IPS DF 19.7 (cell line): ENCODE measurements around the gene MRPS18B.
"Not testable (repeated sequence)": the region's sequence is repeated elsewhere in the genome, so short reads cannot be mapped to it uniquely, and the experiment has no call there.

Experiments
- DNase-seq: peaks from one replicate; pipeline ENCODE4 v3.0.0-alpha.2; 2013; ENCODE audit warnings: low read depth, low spot score

The MRPS18B gene

GRCh38 chr6:30641048-30641447, 23.4 kb downstream of the MRPS18B start:
- DNase-seq = no peak

GRCh38 chr6:30643656-30644055, 26.0 kb downstream of the MRPS18B start:
- DNase-seq = no peak

GRCh38 chr6:30644769-30645168, 27.1 kb downstream of the MRPS18B start:
- DNase-seq = no peak

- DNase-seq = no peak
Observed at GRCh38 chr6:30645989-30646388, 28.3 kb downstream of the MRPS18B start.

DNA sequence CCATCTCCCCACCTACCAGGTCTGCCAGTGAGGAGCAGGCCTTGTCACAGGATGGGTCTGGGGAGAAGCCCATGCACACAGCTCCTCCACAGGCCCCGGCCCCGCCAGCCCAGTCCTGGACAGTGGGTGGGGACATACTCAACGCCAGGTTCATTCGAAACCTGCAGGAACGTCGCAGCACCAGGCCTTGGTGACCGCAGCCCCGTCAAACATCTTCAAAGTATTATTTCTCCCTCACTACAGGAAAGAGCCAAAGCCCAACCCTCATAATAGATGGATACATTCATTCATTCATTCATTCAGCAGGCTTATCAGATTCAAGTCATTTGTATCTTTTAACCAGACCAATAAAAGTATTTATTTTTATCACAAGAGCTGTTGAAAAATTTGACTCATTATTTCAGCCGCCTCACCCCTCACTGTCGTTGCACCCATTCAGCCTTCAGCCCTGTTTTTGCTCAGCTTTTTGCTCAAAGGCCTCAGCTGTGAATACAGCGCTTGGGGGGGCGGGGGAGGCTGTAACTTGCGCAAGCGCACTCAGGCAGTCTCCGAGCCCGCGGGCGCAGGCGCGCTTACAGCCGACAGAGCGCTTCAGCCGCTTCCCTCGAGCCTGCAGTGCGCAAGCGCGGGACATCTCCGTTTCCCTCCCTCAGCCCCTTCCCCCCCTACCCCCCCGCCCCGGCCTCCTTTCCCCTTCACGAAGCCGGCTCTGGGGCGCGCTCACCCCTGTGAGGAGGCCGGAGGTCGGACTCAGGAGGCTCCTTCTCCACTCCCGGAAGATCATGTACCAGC, 29.0 kb downstream of the MRPS18B start, which contains the start of gene C6orf136:
Gene C6orf136 (plus strand): TSS at position 684 of the 792 bp plus-strand sequence. CDS start 99 bp downstream, at position 783.
- peak; percentile 67 for DNase-seq

GRCh38 chr6:30647242-30648116, 29.8 kb downstream of the MRPS18B start:
- DNase-seq = no peak

- DNase-seq = no peak
Observed at GRCh38 chr6:30651143-30651542, 33.5 kb downstream of the MRPS18B start.

DNA sequence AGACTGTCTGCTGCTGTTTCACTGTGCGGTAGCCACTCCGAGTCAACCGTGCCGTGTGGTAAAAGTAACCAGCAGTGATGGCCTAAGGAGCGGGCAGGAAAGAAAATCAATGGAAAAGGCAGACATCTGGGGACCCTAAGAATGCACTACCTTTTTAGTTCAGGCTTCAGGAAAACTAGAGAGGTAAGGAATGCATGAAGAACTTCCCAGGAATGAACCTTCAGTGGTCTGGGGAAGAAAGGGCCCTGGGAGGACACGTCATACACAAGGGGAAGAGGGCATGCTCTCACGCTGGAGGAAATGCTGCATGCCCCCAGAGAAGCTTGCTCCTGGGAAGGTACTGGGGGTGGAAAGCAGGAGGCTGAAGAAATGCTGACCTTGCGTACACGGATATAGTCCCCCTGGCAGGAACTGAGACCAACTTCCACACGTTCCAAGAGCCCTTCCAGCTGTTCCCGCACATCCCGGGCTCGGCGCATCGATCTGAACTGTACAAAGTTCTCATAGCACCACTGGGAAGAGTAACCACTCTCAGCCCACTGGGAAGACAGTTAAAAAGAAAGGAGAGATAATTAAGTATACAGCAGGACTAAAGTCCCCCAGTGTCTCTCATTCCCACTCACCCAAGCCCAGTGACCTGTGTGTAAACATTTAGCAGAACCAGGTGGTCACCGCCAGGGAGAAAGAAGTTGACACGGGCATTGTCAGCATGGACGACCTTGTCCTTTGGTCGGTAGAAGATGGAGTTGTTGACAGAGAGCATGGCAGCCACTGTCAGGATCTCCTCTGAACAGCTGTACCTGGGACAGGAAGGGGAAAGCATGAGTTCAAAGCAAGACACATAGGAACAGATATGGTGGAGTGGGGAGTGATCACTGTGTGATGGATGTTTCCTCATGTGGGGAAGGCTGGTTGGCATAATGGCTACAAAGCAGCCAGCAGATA, 37.4 kb downstream of the MRPS18B start:
- no peak for DNase-seq

DNA sequence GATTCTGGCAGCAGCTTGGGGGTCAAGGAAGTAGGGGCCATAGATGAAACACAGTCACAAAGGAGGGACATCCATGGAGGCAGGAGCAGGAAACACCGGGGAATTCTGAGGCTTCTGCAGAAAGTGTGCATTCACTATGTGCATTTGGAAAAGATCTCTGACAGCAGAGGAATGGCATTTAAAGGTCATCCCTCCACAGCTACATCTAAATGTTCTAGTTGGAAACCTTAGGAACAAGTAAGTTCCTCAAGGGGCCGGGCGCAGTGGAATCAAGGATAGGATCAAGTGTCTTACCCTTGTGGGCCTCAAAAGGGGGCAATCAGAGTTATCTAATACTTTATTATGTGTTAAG, 38.1 kb downstream of the MRPS18B start:
- DNase-seq = no peak

GRCh38 chr6:30656513-30656912, 38.9 kb downstream of the MRPS18B start:
- DNase-seq = no peak

DNA sequence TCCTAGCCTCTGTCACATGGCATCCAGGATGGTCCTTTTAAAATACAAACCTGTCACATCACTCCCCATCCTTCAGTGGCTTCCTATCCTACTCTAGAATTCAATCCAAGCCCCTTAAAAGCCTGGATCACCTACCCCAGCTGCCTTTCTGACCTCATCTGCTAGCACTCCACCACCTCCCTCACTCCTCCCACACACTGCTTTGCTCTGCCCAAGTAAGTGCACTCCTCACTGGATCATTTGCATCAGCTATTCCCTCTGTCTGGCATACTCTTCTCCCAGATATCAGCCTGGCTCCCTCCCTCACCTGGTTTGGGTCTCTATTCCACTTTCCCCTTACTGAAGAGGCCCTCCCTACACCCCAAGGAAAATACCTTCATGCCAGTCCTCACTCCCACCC, 39.8 kb downstream of the MRPS18B start:
- no peak for DNase-seq

DNA sequence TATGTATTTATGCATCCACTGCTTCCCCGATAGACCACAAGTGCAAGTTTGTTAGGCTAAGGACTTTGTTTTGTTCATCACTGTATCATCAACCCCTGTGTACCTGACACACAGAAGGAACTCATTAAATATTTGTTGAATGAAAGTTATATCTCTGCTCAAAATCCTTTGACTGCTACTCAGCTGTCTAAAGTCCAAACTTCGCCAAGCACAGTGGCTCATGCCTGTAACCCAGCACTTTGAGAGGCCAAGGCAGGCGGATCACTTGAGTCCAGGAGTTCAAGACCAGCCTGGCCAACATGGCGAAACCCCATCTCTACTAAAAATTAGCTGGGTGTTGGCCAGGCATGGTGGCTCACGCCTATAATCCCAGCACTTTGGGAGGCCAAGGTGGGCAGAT, 40.3 kb downstream of the MRPS18B start:
- DNase-seq = not testable (repeated sequence)

DNA sequence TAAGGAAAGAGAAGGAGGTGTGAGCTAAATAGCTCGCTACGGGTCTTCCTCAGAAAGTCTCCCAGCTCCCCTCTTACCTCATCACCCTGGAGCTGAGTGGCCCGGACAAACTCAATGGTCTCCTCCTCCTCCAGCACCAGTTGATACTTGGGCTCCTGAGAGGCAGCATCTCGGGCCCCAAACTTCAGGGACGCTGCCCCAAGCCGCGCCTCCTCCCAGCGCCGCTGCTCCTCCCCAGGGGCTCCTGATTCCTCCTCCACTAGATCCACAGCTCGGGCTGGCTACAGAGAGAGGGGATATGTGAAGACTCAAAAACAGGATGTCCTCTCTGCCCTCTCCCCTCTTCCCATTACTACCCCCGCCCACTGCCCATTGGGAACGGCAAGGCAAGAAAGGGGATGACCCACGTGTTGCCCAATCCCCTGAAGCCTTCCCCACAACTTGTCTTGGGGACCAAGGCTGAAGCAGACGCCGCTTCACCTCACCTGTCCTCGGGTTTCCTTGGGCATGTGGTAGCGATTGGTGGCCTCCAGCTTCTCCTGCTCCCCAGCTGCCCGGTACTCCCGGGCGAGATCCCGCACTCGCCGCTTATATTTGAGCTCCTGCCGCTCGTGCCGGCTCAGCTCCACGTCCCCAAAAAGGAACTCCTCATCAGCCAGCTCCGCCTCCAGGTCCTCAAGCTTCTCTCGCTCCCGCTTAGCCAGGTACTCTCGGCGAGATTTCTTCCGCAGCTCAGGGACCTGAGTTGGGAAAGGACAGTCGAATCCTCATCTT, 47.5 kb downstream of the MRPS18B start:
- DNase-seq = no peak

DNA sequence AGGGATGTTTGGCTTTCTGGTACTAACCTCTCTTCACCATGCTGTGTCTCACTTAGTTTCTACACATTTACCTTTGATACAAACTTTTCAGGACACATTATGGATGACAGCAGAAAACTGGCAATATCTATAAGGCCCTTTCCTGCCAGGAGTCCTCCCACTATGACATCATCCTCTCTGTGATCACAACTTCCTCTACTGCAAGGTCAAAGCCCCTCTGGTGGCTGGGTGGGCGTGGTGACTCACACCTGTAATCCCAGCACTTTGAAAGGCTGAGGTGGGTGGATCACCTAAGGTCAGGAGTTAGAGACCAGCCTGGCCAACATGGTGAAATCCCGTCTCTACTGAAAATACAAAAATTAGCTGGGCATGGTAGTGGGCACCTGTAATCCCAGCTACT, 48.7 kb downstream of the MRPS18B start:
- not testable (repeated sequence) for DNase-seq

GRCh38 chr6:30670760-30671527, 53.3 kb downstream of the MRPS18B start:
- no peak for DNase-seq

DNA sequence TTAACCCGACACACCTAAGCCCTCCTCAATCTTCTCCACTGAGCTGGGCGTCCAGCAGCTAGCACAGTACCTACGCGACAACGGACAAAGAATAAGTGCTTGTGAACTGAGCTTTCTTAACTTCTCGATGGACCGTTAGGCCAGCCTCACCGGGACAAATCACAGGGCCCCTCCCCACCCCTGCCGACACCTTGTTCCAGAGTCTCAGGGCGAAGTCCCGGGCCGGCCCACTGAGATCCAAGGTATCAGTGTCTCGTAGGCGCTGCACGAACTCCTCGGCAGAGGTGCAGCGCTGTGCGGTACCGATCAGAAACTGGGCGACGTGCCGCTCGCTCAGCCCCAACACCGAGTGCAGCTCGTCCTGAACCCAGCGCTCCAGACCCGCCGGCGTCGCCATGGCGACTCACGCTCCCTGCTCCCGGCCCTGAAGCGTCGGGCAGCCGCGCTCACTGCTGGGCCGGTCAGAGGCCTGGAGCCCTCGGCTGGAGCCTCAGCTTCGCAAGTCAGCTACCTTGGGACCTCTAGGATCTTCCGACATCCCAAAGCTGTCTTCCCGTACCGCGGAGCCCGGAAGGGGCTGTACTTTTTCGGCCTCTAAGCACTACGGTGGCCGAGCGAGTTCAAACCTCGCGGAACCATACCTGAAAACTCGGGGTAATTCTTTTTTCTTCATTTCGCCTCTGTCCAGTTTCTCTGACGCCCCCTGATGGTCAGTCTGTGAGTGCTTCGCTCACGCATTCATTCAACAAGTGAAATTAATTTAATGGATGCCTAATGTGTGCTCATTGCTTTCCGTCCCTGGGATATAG, 55.0 kb downstream of the MRPS18B start, which contains the start of gene DHX16:
Gene DHX16 (minus strand): TSS at position 562 of the 809 bp plus-strand sequence. CDS start 165 bp downstream, at position 397.
- peak; percentile 95 for DNase-seq
